GM18526 (cell line): ENCODE measurements around the gene HK3.

Source experiments
- POLR2A ChIP-seq: IDR thresholded peaks from 3 replicates; pipeline ENCODE4 v1.6.1; 2011; ENCODE audit not compliant: insufficient read length; ENCODE audit errors: extremely low read depth

The HK3 gene

GRCh38 chr5:176899296-176899891 lies at the start of gene HK3:
TSS of gene HK3 (minus strand) at chr5:176899346. CDS start at chr5:176896159, 3,187 bp downstream.
- no peak for TF ChIP-seq POLR2A

GRCh38 chr5:176948458-176948857 lies 49.3 kb upstream of the HK3 start:
- no peak for TF ChIP-seq POLR2A

GRCh38 chr5:176947847-176948246 lies 48.7 kb upstream of the HK3 start:
- TF ChIP-seq POLR2A, result no peak

- no peak for TF ChIP-seq POLR2A
Measured at GRCh38 chr5:176944268-176944667, 45.1 kb upstream of the HK3 start.

GRCh38 chr5:176943816-176944215 lies 44.7 kb upstream of the HK3 start:
- TF ChIP-seq POLR2A, result no peak

GRCh38 chr5:176941951-176942350 lies 42.8 kb upstream of the HK3 start:
- TF ChIP-seq POLR2A, result no peak

- no peak for TF ChIP-seq POLR2A
Measured at GRCh38 chr5:176938472-176938871, 39.3 kb upstream of the HK3 start.

- no peak for TF ChIP-seq POLR2A
Measured at GRCh38 chr5:176935017-176935416, 35.9 kb upstream of the HK3 start.

- TF ChIP-seq POLR2A, result no peak
Measured at GRCh38 chr5:176934309-176934930, 35.3 kb upstream of the HK3 start.

GRCh38 chr5:176929654-176930053 lies 30.5 kb upstream of the HK3 start:
- no peak for TF ChIP-seq POLR2A

GRCh38 chr5:176927562-176927961 lies 28.4 kb upstream of the HK3 start:
- no peak for TF ChIP-seq POLR2A

- TF ChIP-seq POLR2A, result no peak
Measured at GRCh38 chr5:176922817-176923216, 23.7 kb upstream of the HK3 start.

- no peak for TF ChIP-seq POLR2A
Measured at GRCh38 chr5:176921714-176922113, 22.6 kb upstream of the HK3 start.

- no peak for TF ChIP-seq POLR2A
Measured at GRCh38 chr5:176918613-176919012, 19.5 kb upstream of the HK3 start.

- TF ChIP-seq POLR2A, result no peak
Measured at GRCh38 chr5:176916337-176916736, 17.2 kb upstream of the HK3 start.

- TF ChIP-seq POLR2A, result no peak
Measured at GRCh38 chr5:176915906-176916305, 16.8 kb upstream of the HK3 start.

- TF ChIP-seq POLR2A, result no peak
Measured at GRCh38 chr5:176912115-176912514, 13.0 kb upstream of the HK3 start.
